SJSA1 (cell line): ENCODE data around the gene DAND5. TPM values are rescaled to one million over a fixed set of nuclear protein-coding genes. Genes with fewer than 3 reads are reported as not detected.
A peak's percentile ranks its signal among the peaks of the same experiment; 100 is the strongest.

Experiments
- DNase-seq, 2 experiments: peaks; one replicate each; pipeline ENCODE4 v3.0.0-alpha.2; 2015 to 2020; ENCODE audit warnings: low spot score in 2 of 2, low read depth in 1 of 2
- H3K27ac ChIP-seq: fragments of 250-450 bp; sonication (Bioruptor Pico); 2 replicates; pipeline ENCODE4 v1.5.1; 2020; ENCODE audit warnings: mild to moderate bottlenecking, moderate library complexity
- H3K27me3 ChIP-seq: fragments of 250-450 bp; sonication (Bioruptor Pico); replicated peaks from 2 replicates; pipeline ENCODE4 v1.5.1; 2020; ENCODE audit warnings: mild to moderate bottlenecking, moderate library complexity
- H3K36me3 ChIP-seq: fragments of 250-450 bp; sonication (Bioruptor Pico); 2 replicates; pipeline ENCODE4 v1.5.1; 2020; ENCODE audit warnings: mild to moderate bottlenecking
- H3K4me1 ChIP-seq: fragments of 250-450 bp; sonication (Bioruptor Pico); replicated peaks from 2 replicates; pipeline ENCODE4 v1.6.1; 2021; ENCODE audit warnings: mild to moderate bottlenecking
- H3K4me3 ChIP-seq: fragments of 250-450 bp; sonication (Bioruptor Pico); 2 replicates; pipeline ENCODE4 v1.5.1; 2020; ENCODE audit warnings: mild to moderate bottlenecking
- H3K9me3 ChIP-seq: fragments of 250-450 bp; sonication (Bioruptor Pico); replicated peaks from 2 replicates; pipeline ENCODE4 v1.5.1; 2020; ENCODE audit warnings: mild to moderate bottlenecking
- total RNA-seq: library from RNA; depleted of rRNA; stranded (reverse); fragments of >200 nt; shearing (Covaris generic); gene quantifications from 2 replicates; pipeline ENCODE4 v1.2.3, GENCODE V29; 2014; rRNA removed

The DAND5 gene, protein sequence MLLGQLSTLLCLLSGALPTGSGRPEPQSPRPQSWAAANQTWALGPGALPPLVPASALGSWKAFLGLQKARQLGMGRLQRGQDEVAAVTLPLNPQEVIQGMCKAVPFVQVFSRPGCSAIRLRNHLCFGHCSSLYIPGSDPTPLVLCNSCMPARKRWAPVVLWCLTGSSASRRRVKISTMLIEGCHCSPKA
- total RNA-seq: 0.41 TPM in 1 of 2 replicates, not detected in the other

- DNase-seq: no peak
- H3K27ac ChIP-seq: no peak within 1 kb of the TSS
- no peak within 1 kb of the TSS for H3K4me3 ChIP-seq
- no peaks in the 10 kb centered on the region for H3K27me3 ChIP-seq
- no peaks in the 10 kb centered on the region for H3K36me3 ChIP-seq
- H3K4me1 ChIP-seq: peaks cover 7% of the 10 kb centered on the region
- H3K9me3 ChIP-seq: no peaks in the 10 kb centered on the region
These were observed at the start of gene DAND5 for GRCh38 chr19:12969292-12969988. Gene DAND5, plus strand, starts transcription at chr19:12969576. Its CDS starts 85 bp downstream, at chr19:12969661.

GRCh38 chr19:12921047-12921446 lies 48.3 kb upstream of the DAND5 start:
- peaks cover 9% of the 10 kb centered on the region for H3K9me3 ChIP-seq
- no peak overlapping the region for H3K4me3 ChIP-seq
- no peaks in the 10 kb centered on the region for H3K27me3 ChIP-seq
- H3K36me3 ChIP-seq: peaks cover 36% of the 10 kb centered on the region
- DNase-seq: no peak
- H3K27ac ChIP-seq: no peak overlapping the region
- H3K4me1 ChIP-seq: peaks cover 8% of the 10 kb centered on the region

DNA sequence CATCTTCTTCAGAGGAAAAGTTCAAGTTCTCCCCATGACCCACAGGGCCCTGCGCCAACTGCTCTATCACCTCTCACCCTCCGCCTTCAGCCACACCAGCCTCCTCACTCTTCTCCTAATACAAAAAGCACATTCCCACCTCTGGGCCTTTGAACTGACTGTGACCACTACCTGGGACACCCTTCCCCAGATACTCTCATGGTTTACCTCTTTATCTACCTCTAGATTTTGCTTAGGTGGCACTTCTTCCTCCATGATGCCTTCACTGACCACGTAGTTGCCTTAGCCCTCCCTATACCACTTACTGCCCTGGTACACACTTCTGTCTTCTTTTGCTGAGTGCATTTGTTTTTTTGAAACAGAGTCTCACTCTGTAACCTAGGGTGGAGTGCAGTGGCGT lies 46.4 kb upstream of the DAND5 start:
- DNase-seq: no peak
- Histone ChIP-seq H3K27ac (no peak overlapping the region), H3K9me3 (peaks cover 9% of the 10 kb centered on the region), H3K36me3 (peaks cover 51% of the 10 kb centered on the region), H3K4me1 (peaks cover 8% of the 10 kb centered on the region), H3K27me3 (no peaks in the 10 kb centered on the region), H3K4me3 (no peak overlapping the region)

DNA sequence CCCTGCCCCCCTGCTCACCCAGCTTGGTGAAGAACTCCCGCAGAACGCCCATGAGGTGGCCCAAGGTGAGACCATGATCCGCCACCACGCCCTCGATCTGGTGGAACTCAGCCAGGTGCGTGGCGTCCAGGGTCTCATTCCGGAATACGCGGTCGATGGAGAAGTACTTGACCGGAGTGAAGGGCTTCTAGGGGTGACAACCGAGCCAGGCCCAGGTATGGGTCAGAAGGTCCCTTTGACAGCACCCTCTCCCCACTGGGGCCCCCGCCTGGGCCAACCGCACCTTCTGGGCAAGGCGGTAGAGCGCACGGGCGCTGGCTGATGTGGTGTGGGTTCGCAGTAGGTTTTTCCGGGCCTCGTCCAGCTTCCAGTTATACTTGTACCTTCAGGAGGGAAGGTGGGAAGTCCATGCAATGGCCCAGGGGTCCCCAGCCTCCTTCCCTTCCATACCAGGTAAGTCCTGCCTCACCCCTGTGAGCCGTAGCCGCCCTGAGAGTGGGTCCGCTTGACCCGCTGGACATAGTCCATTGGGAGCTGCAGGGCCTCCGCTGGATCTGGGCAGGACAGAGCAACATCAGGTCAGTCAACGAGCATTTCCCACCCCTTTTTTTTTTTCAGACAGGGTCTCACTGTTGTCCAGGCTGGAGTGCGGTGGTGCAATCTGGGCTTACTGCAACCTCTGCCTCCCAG lies 44.6 kb upstream of the DAND5 start:
- H3K36me3 ChIP-seq: peaks cover 68% of the 10 kb centered on the region

DNA sequence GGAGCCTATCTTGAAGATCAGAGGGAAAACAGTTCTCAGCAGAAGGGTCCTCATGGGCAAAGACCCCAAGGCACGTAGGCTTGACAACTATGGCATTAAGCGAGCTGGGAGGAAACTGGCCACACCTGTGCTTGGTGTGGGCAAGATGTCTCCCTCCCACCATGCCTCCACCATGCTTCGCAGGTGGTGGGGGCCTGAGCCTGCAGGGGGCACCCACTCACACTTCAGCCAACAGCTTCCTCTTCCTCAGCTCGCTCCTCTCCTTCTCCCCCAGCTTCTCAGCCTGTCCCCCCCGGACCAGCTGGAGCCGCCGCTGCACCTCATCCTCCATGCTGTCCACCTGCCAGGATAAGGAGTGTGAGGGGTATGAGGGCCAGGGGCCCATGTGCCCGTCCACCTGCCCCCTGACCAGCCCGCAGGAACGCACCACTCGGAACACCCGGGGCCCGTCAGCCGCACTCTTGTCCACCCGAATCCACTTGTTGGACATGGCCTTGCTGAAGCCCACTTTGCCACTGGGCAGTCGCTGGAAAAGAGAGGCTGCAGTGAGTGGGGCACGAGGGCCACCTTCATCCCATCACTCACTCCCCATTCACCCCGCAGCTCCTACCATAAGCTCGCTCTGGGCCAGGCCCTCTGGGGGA lies 39.3 kb upstream of the DAND5 start:
- Histone ChIP-seq H3K36me3 (peaks cover 59% of the 10 kb centered on the region), H3K27me3 (no peaks in the 10 kb centered on the region), H3K4me3 (no peak overlapping the region), H3K4me1 (peaks cover 13% of the 10 kb centered on the region), H3K9me3 (no peaks in the 10 kb centered on the region), H3K27ac (no peak overlapping the region)
- no peak for DNase-seq

More for the DNA sequence above, 44.6 kb upstream of the DAND5 start:
- no peaks in the 10 kb centered on the region for H3K9me3 ChIP-seq
- no peak for DNase-seq
- no peak overlapping the region for H3K27ac ChIP-seq
- no peak overlapping the region for H3K4me3 ChIP-seq
- H3K27me3 ChIP-seq: no peaks in the 10 kb centered on the region
- H3K4me1 ChIP-seq: no peaks in the 10 kb centered on the region

DNA sequence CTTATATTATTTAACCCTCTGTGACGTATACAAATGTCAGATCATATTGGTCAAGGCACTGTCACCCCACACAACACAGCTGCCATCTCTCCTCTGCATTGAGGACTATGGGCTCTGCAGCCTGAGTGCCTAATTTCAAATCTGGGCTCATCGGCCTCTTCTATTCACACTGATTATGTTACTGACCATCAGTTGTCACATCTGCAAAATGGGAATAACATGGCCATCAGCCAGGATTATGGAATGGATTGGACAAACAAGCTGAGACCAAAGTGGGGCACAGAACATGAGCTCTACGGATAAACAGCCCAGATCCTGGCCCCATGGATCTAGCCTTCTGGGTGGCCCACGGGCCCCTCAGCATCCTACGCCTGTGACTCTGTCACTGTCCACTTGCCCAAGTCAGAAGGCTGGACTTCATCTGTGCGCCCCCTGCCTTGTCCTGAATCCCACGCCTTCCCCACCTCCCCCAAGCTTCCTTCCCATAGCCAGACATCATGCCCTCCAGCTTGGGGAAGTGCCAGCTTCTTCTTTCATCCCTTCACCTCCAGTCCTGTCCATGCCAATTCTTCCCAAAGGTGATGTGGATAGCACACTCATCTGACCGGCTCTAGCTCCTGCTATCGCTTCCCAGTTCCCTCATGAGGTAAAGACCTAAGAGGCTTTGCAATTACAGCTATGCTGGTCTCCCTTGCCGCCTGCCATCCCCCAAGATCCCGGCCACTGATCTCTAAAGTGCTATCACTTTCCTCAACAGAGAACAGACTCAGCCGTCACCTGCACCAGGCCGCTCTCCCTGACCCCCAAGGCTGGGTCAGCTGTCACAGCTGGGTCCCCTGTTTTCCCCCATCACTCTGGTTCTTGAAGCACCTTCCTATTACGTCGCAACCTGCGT lies 36.7 kb upstream of the DAND5 start:
- Histone ChIP-seq H3K4me1 (peaks cover 17% of the 10 kb centered on the region), H3K27ac (peak overlapping the region; percentile 24; the same call in 1 of the 2 replicates), H3K9me3 (no peaks in the 10 kb centered on the region), H3K27me3 (no peaks in the 10 kb centered on the region), H3K36me3 (peaks cover 39% of the 10 kb centered on the region), H3K4me3 (peak overlapping the region; percentile 82)
- DNase-seq: no peak

GRCh38 chr19:12933287-12934072 lies 35.9 kb upstream of the DAND5 start, which contains the start of gene FARSA:
Gene FARSA, minus strand, starts transcription at chr19:12933711. Its CDS starts 15 bp downstream, at chr19:12933696.
- H3K4me1 ChIP-seq: peaks cover 21% of the 10 kb centered on the region
- peak; percentile 78 to 88 for DNase-seq
- H3K27ac ChIP-seq: peak within 1 kb of the TSS; percentile 24; the same call in 1 of the 2 replicates
- no peaks in the 10 kb centered on the region for H3K9me3 ChIP-seq
- H3K36me3 ChIP-seq: peaks cover 32% of the 10 kb centered on the region
- no peaks in the 10 kb centered on the region for H3K27me3 ChIP-seq
- peak within 1 kb of the TSS; percentile 82 for H3K4me3 ChIP-seq

DNA sequence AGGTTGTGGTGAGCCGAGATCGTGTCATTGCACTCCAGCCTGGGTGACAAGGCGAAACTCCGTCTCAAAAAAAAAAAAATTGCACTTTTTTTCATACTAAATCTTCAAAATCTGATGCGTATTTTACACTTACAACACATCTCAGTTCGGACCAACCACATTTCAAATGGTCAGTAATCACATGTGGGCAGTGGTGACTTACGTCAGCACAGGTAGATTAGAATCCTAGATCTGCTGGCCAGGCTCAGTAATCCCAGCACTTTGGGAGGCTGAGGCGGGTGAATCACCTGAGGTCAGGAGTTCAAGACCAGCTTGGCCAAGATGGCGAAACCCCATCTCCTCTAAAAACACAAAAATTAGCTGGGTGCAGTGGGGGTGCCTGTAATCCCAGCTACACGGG lies 34.3 kb upstream of the DAND5 start:
- Histone ChIP-seq H3K4me3 (no peak overlapping the region), H3K36me3 (peaks cover 33% of the 10 kb centered on the region), H3K4me1 (peaks cover 29% of the 10 kb centered on the region), H3K27ac (no peak overlapping the region), H3K27me3 (no peaks in the 10 kb centered on the region), H3K9me3 (no peaks in the 10 kb centered on the region)
- no peak for DNase-seq

DNA sequence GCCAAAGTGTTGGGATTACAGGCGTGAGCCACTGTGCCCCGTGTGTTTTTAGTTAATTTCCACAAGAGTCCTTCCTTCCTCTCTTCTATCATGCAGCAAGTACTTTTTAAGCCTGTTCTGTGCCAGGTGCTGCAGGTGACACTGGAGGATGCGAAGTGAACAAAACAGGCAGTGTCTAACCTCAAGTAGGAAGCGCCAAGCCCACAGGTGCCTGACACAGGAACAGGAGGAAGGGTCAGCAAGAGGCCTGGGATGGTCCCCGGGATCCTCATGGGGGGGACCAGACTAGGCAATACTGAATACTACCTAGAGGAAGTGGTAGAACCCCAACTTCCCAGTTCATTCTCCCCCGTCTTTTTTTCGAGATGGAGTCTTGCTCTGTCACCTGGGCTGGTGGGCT lies 32.8 kb upstream of the DAND5 start:
- H3K27ac ChIP-seq: no peak overlapping the region
- H3K9me3 ChIP-seq: no peaks in the 10 kb centered on the region
- DNase-seq: no peak
- H3K4me3 ChIP-seq: no peak overlapping the region
- peaks cover 36% of the 10 kb centered on the region for H3K4me1 ChIP-seq
- peaks cover 36% of the 10 kb centered on the region for H3K36me3 ChIP-seq
- H3K27me3 ChIP-seq: no peaks in the 10 kb centered on the region

- Histone ChIP-seq H3K27me3 (no peaks in the 10 kb centered on the region), H3K36me3 (peaks cover 43% of the 10 kb centered on the region), H3K27ac (peak overlapping the region; percentile 7; the same call in 1 of the 2 replicates), H3K9me3 (no peaks in the 10 kb centered on the region), H3K4me3 (peak overlapping the region; percentile 80), H3K4me1 (peaks cover 35% of the 10 kb centered on the region)
- DNase-seq: no peak
These were observed 32.1 kb upstream of the DAND5 start for GRCh38 chr19:12937093-12937926.

GRCh38 chr19:12937927-12938778 lies 31.2 kb upstream of the DAND5 start, which contains the start of gene CALR:
Gene CALR, plus strand, starts transcription at chr19:12938609. Its CDS starts 71 bp downstream, at chr19:12938680.
- H3K4me1 ChIP-seq: peaks cover 29% of the 10 kb centered on the region
- H3K4me3 ChIP-seq: peak within 1 kb of the TSS; percentile 80
- peak within 1 kb of the TSS; percentile 39 for H3K27ac ChIP-seq
- peaks cover 51% of the 10 kb centered on the region for H3K36me3 ChIP-seq
- DNase-seq: peak; percentile 98 to 99
- H3K27me3 ChIP-seq: no peaks in the 10 kb centered on the region
- no peaks in the 10 kb centered on the region for H3K9me3 ChIP-seq
